Effector memory CD4-positive, alpha-beta T cell (primary cell): ENCODE data around the gene UBXN7.
"Not testable (repeated sequence)": the region's sequence is repeated elsewhere in the genome, so short reads cannot be mapped to it uniquely, and the experiment has no call there.

Source experiments
- DNase-seq, 3 donors: peaks; one replicate each; pipeline ENCODE4 v3.0.0-alpha.2; 2020
- H3K27ac ChIP-seq: 2 replicates; pipeline ENCODE4 v1.7.0; 2013; ENCODE audit warnings: mild to moderate bottlenecking, low read length, moderate library complexity; ENCODE audit not compliant: insufficient read depth, poor library complexity, severe bottlenecking
- H3K27me3 ChIP-seq: replicated peaks from 2 replicates; pipeline ENCODE4 v1.7.0; 2013; ENCODE audit warnings: mild to moderate bottlenecking, low read length; ENCODE audit not compliant: insufficient read depth, control insufficient read depth, poor library complexity, severe bottlenecking
- H3K36me3 ChIP-seq: 2 replicates; pipeline ENCODE4 v1.7.0; 2013; ENCODE audit warnings: mild to moderate bottlenecking, low read length, moderate library complexity; ENCODE audit not compliant: control insufficient read depth, insufficient read depth
- H3K4me1 ChIP-seq: 2 replicates; pipeline ENCODE4 v1.7.0; 2013; ENCODE audit warnings: low read length, mild to moderate bottlenecking; ENCODE audit not compliant: control insufficient read depth, insufficient read depth, poor library complexity, severe bottlenecking
- H3K4me3 ChIP-seq: 2 replicates; pipeline ENCODE4 v1.7.0; 2013; ENCODE audit warnings: low read length, low read depth, mild to moderate bottlenecking; ENCODE audit not compliant: insufficient read depth, poor library complexity, severe bottlenecking
- H3K9me3 ChIP-seq: 2 replicates; pipeline ENCODE4 v1.7.0; 2013; ENCODE audit warnings: mild to moderate bottlenecking, low read length, moderate library complexity; ENCODE audit not compliant: control insufficient read depth

Gene UBXN7

GRCh38 chr3:196457470-196457869 is 25.2 kb upstream of the UBXN7 start:
- H3K27me3 ChIP-seq, H3K4me1 ChIP-seq, H3K4me3 ChIP-seq, H3K27ac ChIP-seq, H3K36me3 ChIP-seq, H3K9me3 ChIP-seq, DNase-seq: not testable (repeated sequence)

- no peak for DNase-seq
- H3K27ac ChIP-seq: no peak overlapping the region
- H3K27me3 ChIP-seq: no peaks in the 10 kb centered on the region
- H3K9me3 ChIP-seq: no peaks in the 10 kb centered on the region
- no peak overlapping the region for H3K4me3 ChIP-seq
- H3K36me3 ChIP-seq: no peaks in the 10 kb centered on the region
- no peaks in the 10 kb centered on the region for H3K4me1 ChIP-seq
Observed at GRCh38 chr3:196454935-196455334, 22.7 kb upstream of the UBXN7 start.

GRCh38 chr3:196445391-196445790 is 13.2 kb upstream of the UBXN7 start:
- H3K27me3 ChIP-seq, DNase-seq, H3K9me3 ChIP-seq, H3K4me1 ChIP-seq, H3K4me3 ChIP-seq, H3K27ac ChIP-seq, H3K36me3 ChIP-seq: not testable (repeated sequence)

GRCh38 chr3:196444500-196444894 is 12.3 kb upstream of the UBXN7 start:
- no peak overlapping the region for H3K27ac ChIP-seq
- DNase-seq: no peak
- no peak overlapping the region for H3K4me3 ChIP-seq
- no peaks in the 10 kb centered on the region for H3K4me1 ChIP-seq
- no peaks in the 10 kb centered on the region for H3K9me3 ChIP-seq
- no peaks in the 10 kb centered on the region for H3K36me3 ChIP-seq
- no peaks in the 10 kb centered on the region for H3K27me3 ChIP-seq

- no peak overlapping the region for H3K4me3 ChIP-seq
- no peaks in the 10 kb centered on the region for H3K4me1 ChIP-seq
- no peak for DNase-seq
- no peak overlapping the region for H3K27ac ChIP-seq
- no peaks in the 10 kb centered on the region for H3K36me3 ChIP-seq
- H3K27me3 ChIP-seq: no peaks in the 10 kb centered on the region
- no peaks in the 10 kb centered on the region for H3K9me3 ChIP-seq
Observed at GRCh38 chr3:196440696-196441095, 8.5 kb upstream of the UBXN7 start.

- Histone ChIP-seq H3K27me3 (no peaks in the 10 kb centered on the region), H3K27ac (no peak overlapping the region), H3K36me3 (no peaks in the 10 kb centered on the region), H3K4me1 (no peaks in the 10 kb centered on the region), H3K9me3 (no peaks in the 10 kb centered on the region), H3K4me3 (no peak overlapping the region)
- no peak for DNase-seq
Observed at GRCh38 chr3:196440041-196440537, 7.9 kb upstream of the UBXN7 start.

- H3K27ac ChIP-seq: peak overlapping the region; percentile 91
- H3K4me3 ChIP-seq: peak overlapping the region; percentile 96
- H3K36me3 ChIP-seq: peaks cover 7% of the 10 kb centered on the region
- no peaks in the 10 kb centered on the region for H3K9me3 ChIP-seq
- DNase-seq: peak; percentile 2 to 11 (median 4)
- no peaks in the 10 kb centered on the region for H3K4me1 ChIP-seq
- H3K27me3 ChIP-seq: no peaks in the 10 kb centered on the region
Observed at GRCh38 chr3:196431181-196432136, 768 bp downstream of the UBXN7 start.

- no peak overlapping the region for H3K27ac ChIP-seq
- DNase-seq: no peak
- no peak overlapping the region for H3K4me3 ChIP-seq
- peaks cover 7% of the 10 kb centered on the region for H3K36me3 ChIP-seq
- H3K9me3 ChIP-seq: no peaks in the 10 kb centered on the region
- no peaks in the 10 kb centered on the region for H3K27me3 ChIP-seq
- H3K4me1 ChIP-seq: no peaks in the 10 kb centered on the region
Observed at GRCh38 chr3:196428041-196428440, 4.2 kb downstream of the UBXN7 start.

- H3K36me3 ChIP-seq, H3K4me1 ChIP-seq, H3K9me3 ChIP-seq, H3K4me3 ChIP-seq, H3K27me3 ChIP-seq, DNase-seq, H3K27ac ChIP-seq: not testable (repeated sequence)
Observed at GRCh38 chr3:196424421-196424820, 7.8 kb downstream of the UBXN7 start.

- Histone ChIP-seq H3K9me3 (no peaks in the 10 kb centered on the region), H3K4me1 (no peaks in the 10 kb centered on the region), H3K4me3 (no peak overlapping the region), H3K27me3 (no peaks in the 10 kb centered on the region), H3K27ac (no peak overlapping the region), H3K36me3 (peaks cover 7% of the 10 kb centered on the region)
- DNase-seq: no peak
Observed at GRCh38 chr3:196423044-196423781, 9.0 kb downstream of the UBXN7 start.
